SK-MEL-5 (cell line): ENCODE data around the gene FGF14. TPM values are rescaled to one million over a fixed set of nuclear protein-coding genes. Genes with fewer than 3 reads are reported as not detected.
"Not testable (repeated sequence)": the region's sequence is repeated elsewhere in the genome, so short reads cannot be mapped to it uniquely, and the experiment has no call there.

ENCODE experiments used
- DNase-seq: peaks from one replicate; pipeline ENCODE4 v3.0.0-alpha.2; 2016; ENCODE audit warnings: low read depth, low spot score
- in situ Hi-C: cut with HindIII; loops from 2 replicates; pipeline ENCODE4 v1.10.0; 2016; ENCODE audit warnings: low sequenced_read_pairs, high pct_unique_total_duplicates, low pct_unique_long_range_greater_than_20kb
- total RNA-seq: library from RNA; depleted of rRNA; stranded (reverse); fragments of >200 nt; shearing (Covaris generic); gene quantifications from 2 replicates; pipeline ENCODE4 v1.2.3, GENCODE V29; 2014

Gene FGF14
- total RNA-seq, 1 experiment from 2014 or later: 17.9 TPM

- no peak for DNase-seq
- in situ Hi-C loops: no loop called here
Measured at GRCh38 chr13:102049853-102050252, 352.0 kb downstream of the FGF14 start.

GRCh38 chr13:102045731-102046130 lies 356.1 kb downstream of the FGF14 start:
- no peak for DNase-seq
- in situ Hi-C loops: no loop called here

- in situ Hi-C loops: no loop called here
- no peak for DNase-seq
Measured at GRCh38 chr13:102042746-102043145, 359.1 kb downstream of the FGF14 start.

GRCh38 chr13:102041544-102041943 lies 360.3 kb downstream of the FGF14 start:
- DNase-seq: no peak
- in situ Hi-C loops: no loop called here

- in situ Hi-C loops: no loop called here
Measured at GRCh38 chr13:102040812-102041211, 361.0 kb downstream of the FGF14 start.

GRCh38 chr13:102039264-102039663 lies 362.6 kb downstream of the FGF14 start:
- in situ Hi-C loops: no loop called here
- DNase-seq: no peak

More at GRCh38 chr13:102040812-102041211, 361.0 kb downstream of the FGF14 start:
- no peak for DNase-seq

- no peak for DNase-seq
- in situ Hi-C loops: no loop called here
Measured at GRCh38 chr13:102038787-102039186, 363.1 kb downstream of the FGF14 start.

GRCh38 chr13:102035969-102036368 lies 365.9 kb downstream of the FGF14 start:
- in situ Hi-C loops: no loop called here
- no peak for DNase-seq

- in situ Hi-C loops: no loop called here
- DNase-seq: no peak
Measured at GRCh38 chr13:102033857-102034331, 368.0 kb downstream of the FGF14 start.

- no peak for DNase-seq
- in situ Hi-C loops: no loop called here
Measured at GRCh38 chr13:102033386-102033785, 368.5 kb downstream of the FGF14 start.

GRCh38 chr13:102028868-102029267 lies 373.0 kb downstream of the FGF14 start:
- in situ Hi-C loops: no loop called here
- DNase-seq: no peak

- in situ Hi-C loops: no loop called here
- DNase-seq: no peak
Measured at GRCh38 chr13:102028206-102028605, 373.6 kb downstream of the FGF14 start.

GRCh38 chr13:102021777-102022176 lies 380.1 kb downstream of the FGF14 start:
- in situ Hi-C loops: no loop called here
- DNase-seq: no peak

GRCh38 chr13:102020611-102021216 lies 381.1 kb downstream of the FGF14 start:
- in situ Hi-C loops: no loop called here
- DNase-seq: no peak

- no peak for DNase-seq
- in situ Hi-C loops: no loop called here
Measured at GRCh38 chr13:102018716-102019115, 383.1 kb downstream of the FGF14 start.

GRCh38 chr13:102017248-102017647 lies 384.6 kb downstream of the FGF14 start:
- DNase-seq: peak; percentile 2
- in situ Hi-C loops: no loop called here

- no peak for DNase-seq
- in situ Hi-C loops: no loop called here
Measured at GRCh38 chr13:102012299-102013293, 389.3 kb downstream of the FGF14 start.

- in situ Hi-C loops: not testable (repeated sequence)
Measured at GRCh38 chr13:102011455-102011854, 390.4 kb downstream of the FGF14 start.

More at GRCh38 chr13:102011455-102011854, 390.4 kb downstream of the FGF14 start:
- not testable (repeated sequence) for DNase-seq
